HepG2 (cell line): ENCODE results near the gene STPG4. TPM values are rescaled to one million over a fixed set of nuclear protein-coding genes. Genes with fewer than 3 reads are reported as not detected.

Source experiments
- BATF2 ChIP-seq: sonication (generic); formaldehyde crosslinking; IDR thresholded peaks from 2 replicates; pipeline ENCODE4 v1.8.0; 2022; ENCODE audit warnings: mild to moderate bottlenecking, missing genetic modification reagents, moderate library complexity
- ETS1 ChIP-seq: sonication (generic); formaldehyde crosslinking; IDR thresholded peaks from 2 replicates; pipeline ENCODE4 v1.4.0; 2020; ENCODE audit warnings: missing genetic modification reagents
- HOXA9 ChIP-seq: sonication (generic); formaldehyde crosslinking; IDR thresholded peaks from 2 replicates; pipeline ENCODE4 v1.8.1; 2022; ENCODE audit warnings: missing genetic modification reagents, mild to moderate bottlenecking, moderate library complexity, borderline replicate concordance
- MIER3 ChIP-seq: IDR thresholded peaks from 2 replicates; pipeline ENCODE4 v1.6.1; 2016; ENCODE audit warnings: missing compliant biosample characterization, borderline replicate concordance
- NR2C2 ChIP-seq: sonication (generic); formaldehyde crosslinking; IDR thresholded peaks from 2 replicates; pipeline ENCODE4 v1.4.0; 2020; ENCODE audit warnings: missing genetic modification reagents, mild to moderate bottlenecking, moderate library complexity, borderline replicate concordance
- NR2F1 ChIP-seq, 2 experiments: fragments of 450-650 bp in 1 of 2; formaldehyde crosslinking in 1 of 2; IDR thresholded peaks; 2 replicates each; pipeline versions ENCODE4 v1.5.0 to v1.6.1; 2016 to 2020; ENCODE audit warnings: mild to moderate bottlenecking in 1 of 2, missing compliant biosample characterization in 1 of 2, missing genetic modification reagents in 1 of 2, moderate library complexity in 1 of 2
- PAXIP1 ChIP-seq: sonication (generic); formaldehyde crosslinking; conservative IDR thresholded peaks from 2 replicates; pipeline ENCODE4 v1.4.0; 2020; ENCODE audit warnings: mild to moderate bottlenecking, missing genetic modification reagents, moderate library complexity
- TAF15 ChIP-seq: fragments of 200-400 bp; formaldehyde crosslinking; IDR thresholded peaks from one replicate; pipeline ENCODE4 v1.6.1; 2018; ENCODE audit warnings: mild to moderate bottlenecking, low read depth, low read length; ENCODE audit not compliant: poor library complexity, severe bottlenecking
- XBP1 ChIP-seq: sonication (generic); formaldehyde crosslinking; IDR thresholded peaks from 2 replicates; pipeline ENCODE4 v1.5.0; 2020; ENCODE audit warnings: missing genetic modification reagents
- ZBTB34 ChIP-seq: sonication (generic); formaldehyde crosslinking; IDR thresholded peaks from 2 replicates; pipeline ENCODE4 v1.8.0; 2022; ENCODE audit warnings: mild to moderate bottlenecking, missing genetic modification reagents
- ZFYVE20 ChIP-seq: sonication (generic); formaldehyde crosslinking; IDR thresholded peaks from 2 replicates; pipeline ENCODE4 v1.8.0; 2023; ENCODE audit warnings: low read depth, mild to moderate bottlenecking, moderate library complexity, missing genetic modification reagents, borderline replicate concordance
- ZNF18 ChIP-seq: sonication (generic); formaldehyde crosslinking; IDR thresholded peaks from 2 replicates; pipeline ENCODE4 v1.8.0; 2022; ENCODE audit warnings: mild to moderate bottlenecking, missing genetic modification reagents; ENCODE audit not compliant: insufficient replicate concordance
- ZNF24 ChIP-seq: fragments of 450-650 bp; IDR thresholded peaks from 2 replicates; pipeline ENCODE4 v1.6.1; 2017; ENCODE audit warnings: antibody characterized with exemption, mild to moderate bottlenecking
- ZNF704 ChIP-seq: sonication (generic); formaldehyde crosslinking; IDR thresholded peaks from 2 replicates; pipeline ENCODE4 v1.8.1; 2023; ENCODE audit warnings: mild to moderate bottlenecking, inconsistent platforms, moderate library complexity, missing genetic modification reagents, borderline replicate concordance
- ZNF773 ChIP-seq: sonication (generic); formaldehyde crosslinking; IDR thresholded peaks from 2 replicates; pipeline ENCODE4 v1.4.0; 2020; ENCODE audit warnings: missing genetic modification reagents, borderline replicate concordance
- ZNF781 ChIP-seq: sonication (generic); formaldehyde crosslinking; IDR thresholded peaks from 2 replicates; pipeline ENCODE4 v1.5.1; 2020; ENCODE audit warnings: borderline replicate concordance, mild to moderate bottlenecking, missing genetic modification reagents; ENCODE audit errors: not compliant biosample characterization
- polyA plus RNA-seq, 8 experiments: library from polyadenylated mRNA; depleted of rRNA in 3 of 8; stranded (reverse) in 7 of 8; unstranded in 1 of 8; fragments of >200 nt; fragmentation: Illumina TruSeq in 4 of 8; extraction: Trizol in 4 of 8; gene quantifications; 2 replicates each; pipeline versions ENCODE4 v1.2.1 to v1.2.3, GENCODE V29; 2011 to 2016; ENCODE audit warnings: low read depth in 4 of 8, missing spikeins in 1 of 8, mixed read lengths in 1 of 8; ENCODE audit not compliant: insufficient read depth in 1 of 8
- total RNA-seq, 5 experiments: library from RNA; depleted of rRNA; stranded (reverse); fragments of >200 nt; fragmentation: Illumina TruSeq; extraction: Trizol; gene quantifications; 2 replicates each; pipeline ENCODE4 v1.2.3, GENCODE V29; 2016; ENCODE audit warnings: low read depth in 1 of 5

The STPG4 gene
- total and polyA plus RNA-seq, 2 of the 13 experiments (the other 11 are each of a cell fraction or from before 2014, with no cell fraction given): 0.11 to 0.15 TPM

GRCh38 chr2:47070920-47071824 lies 83.9 kb downstream of the STPG4 start (continued):
- peak; percentile 35 for TF ChIP-seq ZNF18 (CRISPR knock-in tag)
- TF ChIP-seq TAF15: no peak
- no peak for TF ChIP-seq BATF2
- TF ChIP-seq ZNF704 (CRISPR knock-in tag): no peak
- TF ChIP-seq XBP1 (CRISPR knock-in tag): no peak
- peak; percentile 93 for TF ChIP-seq PAXIP1
- peak; percentile 88 to 89 for TF ChIP-seq NR2F1 (CRISPR knock-in tag; IDR thresholded peaks at IDR 0.05)
- peak; percentile 91 for TF ChIP-seq ZBTB34 (CRISPR knock-in tag)
- TF ChIP-seq MIER3 (CRISPR knock-in tag): peak; percentile 60; the same call in 1 of the 2 replicates
- TF ChIP-seq ZFYVE20 (CRISPR knock-in tag): no peak
- no peak for TF ChIP-seq ZNF24
- 0 out of 2 replicates have a peak, but pooled peaks have one; percentile 48 for TF ChIP-seq ETS1
- TF ChIP-seq ZNF773 (CRISPR knock-in tag): 0 out of 2 replicates have a peak, but pooled peaks have one; percentile 43
- TF ChIP-seq NR2C2 (CRISPR knock-in tag): peak; percentile 86
- no peak for TF ChIP-seq HOXA9 (CRISPR knock-in tag)
- peak; percentile 27 for TF ChIP-seq ZNF781 (CRISPR knock-in tag)
